Measurements from ENCODE around the gene TAS2R13.

Gene TAS2R13

GRCh38 chr12:10863512-10864218, 45.7 kb downstream of the TAS2R13 start:
- no peak for DNase-seq

GRCh38 chr12:10861366-10861765, 48.0 kb downstream of the TAS2R13 start:
- no peak for DNase-seq
